Stomach (tissue), 4 donors: ENCODE data around the gene BHLHA9.

Experiments used
- EP300 ChIP-seq: sonication (generic); formaldehyde crosslinking; IDR thresholded peaks from one replicate; pipeline ENCODE4 v1.6.1; 2017; ENCODE audit warnings: antibody characterized with exemption
- POLR2A ChIP-seq, 4 donors: fragments of 450-650 bp; IDR thresholded peaks; one replicate each; pipeline ENCODE4 v1.6.1; 2016; ENCODE audit warnings: antibody characterized with exemption in 4 of 4, control low read depth in 2 of 4, mild to moderate bottlenecking in 1 of 4, moderate library complexity in 1 of 4
- POLR2AphosphoS5 ChIP-seq, 3 donors: sonication (generic); formaldehyde crosslinking; IDR thresholded peaks; one replicate each; pipeline ENCODE4 v1.6.1; 2016; ENCODE audit warnings: antibody characterized with exemption in 3 of 3
- TF ChIP-seq, protein P1 (sequence below), 7 experiments: fragments of 450-650 bp in 4 of 7; fragments of 200-600 bp in 3 of 7; sonication (generic) in 3 of 7; IDR thresholded peaks; one replicate each; pipeline ENCODE4 v1.5.1; 2016 to 2019; ENCODE audit warnings: antibody characterized with exemption in 7 of 7, control low read depth in 2 of 7, mild to moderate bottlenecking in 1 of 7

DNA sequence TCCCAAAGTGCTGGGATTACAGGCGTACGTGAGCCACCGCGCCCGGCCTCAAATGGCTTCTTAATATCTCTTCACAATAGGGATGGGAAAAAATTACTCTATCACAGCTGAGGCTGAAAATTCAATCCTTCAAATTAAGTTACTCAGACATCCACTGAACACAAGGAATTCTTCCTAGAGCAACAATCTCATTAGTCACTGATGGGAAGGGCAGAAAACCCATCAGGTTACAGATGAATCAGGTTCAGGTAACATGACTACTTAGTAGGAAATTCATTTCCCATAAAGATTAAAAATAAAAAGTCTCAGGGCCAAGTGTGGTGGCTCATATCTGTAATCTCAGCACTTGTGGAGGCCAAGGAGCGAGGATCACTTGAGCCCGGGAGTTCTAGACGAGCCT, 47.9 kb upstream of the BHLHA9 start:
- TF ChIP-seq POLR2A (IDR thresholded peaks at IDR 0.05), result no peak
- TF ChIP-seq, protein P1, sequence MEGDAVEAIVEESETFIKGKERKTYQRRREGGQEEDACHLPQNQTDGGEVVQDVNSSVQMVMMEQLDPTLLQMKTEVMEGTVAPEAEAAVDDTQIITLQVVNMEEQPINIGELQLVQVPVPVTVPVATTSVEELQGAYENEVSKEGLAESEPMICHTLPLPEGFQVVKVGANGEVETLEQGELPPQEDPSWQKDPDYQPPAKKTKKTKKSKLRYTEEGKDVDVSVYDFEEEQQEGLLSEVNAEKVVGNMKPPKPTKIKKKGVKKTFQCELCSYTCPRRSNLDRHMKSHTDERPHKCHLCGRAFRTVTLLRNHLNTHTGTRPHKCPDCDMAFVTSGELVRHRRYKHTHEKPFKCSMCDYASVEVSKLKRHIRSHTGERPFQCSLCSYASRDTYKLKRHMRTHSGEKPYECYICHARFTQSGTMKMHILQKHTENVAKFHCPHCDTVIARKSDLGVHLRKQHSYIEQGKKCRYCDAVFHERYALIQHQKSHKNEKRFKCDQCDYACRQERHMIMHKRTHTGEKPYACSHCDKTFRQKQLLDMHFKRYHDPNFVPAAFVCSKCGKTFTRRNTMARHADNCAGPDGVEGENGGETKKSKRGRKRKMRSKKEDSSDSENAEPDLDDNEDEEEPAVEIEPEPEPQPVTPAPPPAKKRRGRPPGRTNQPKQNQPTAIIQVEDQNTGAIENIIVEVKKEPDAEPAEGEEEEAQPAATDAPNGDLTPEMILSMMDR (IDR thresholded peaks at IDR 0.05), result no peak
- TF ChIP-seq EP300, result no peak
- no peak for TF ChIP-seq POLR2AphosphoS5 (IDR thresholded peaks at IDR 0.05)
